H1 (cell line): ENCODE measurements around the gene CPPED1. TPM values are rescaled to one million over a fixed set of nuclear protein-coding genes. Genes with fewer than 3 reads are reported as not detected.

Experiments
- CTCF ChIA-PET: fragments of 300-600 bp; sonication (Branson Sonifier 250); formaldehyde crosslinking; loops from one replicate; lab custom pipeline; 2021; ENCODE audit not compliant: partially characterized antibody; lab: Charles Lee
- POLR2A ChIA-PET: fragments of 300-600 bp; sonication (Branson Sonifier 250); formaldehyde crosslinking; loops from one replicate; lab custom pipeline; 2021; ENCODE audit warnings: inconsistent platforms; ENCODE audit not compliant: partially characterized antibody; lab: Charles Lee
- DNase-seq, 2 experiments: peaks; one replicate each; pipeline versions ENCODE4 v3.0.0 to v3.0.0-alpha.2; 2010 to 2022; ENCODE audit warnings: low spot score in 2 of 2, low read depth in 1 of 2, mixed read lengths in 1 of 2
- FAIRE-seq: peaks from 2 replicates; lab custom pipeline; 2011; peaks lifted over from hg19 to GRCh38; lab: Jason Lieb, UNC
- H2AFZ ChIP-seq: 2 replicates; pipeline ENCODE4 v1.8.1; 2012; ENCODE audit warnings: low read length, inconsistent platforms
- H2AK5ac ChIP-seq: 2 replicates; pipeline ENCODE4 v1.6.1; 2013; ENCODE audit warnings: low read depth, low read length
- H2BK120ac ChIP-seq: replicated peaks from 2 replicates; pipeline ENCODE3; 2013; ENCODE audit warnings: low read depth, low read length, inconsistent platforms
- H2BK12ac ChIP-seq: 2 replicates; pipeline ENCODE4 v1.6.1; 2013; ENCODE audit warnings: low read depth, low read length
- H2BK15ac ChIP-seq: 2 replicates; pipeline ENCODE4 v1.6.1; 2013; ENCODE audit warnings: low read length
- H2BK20ac ChIP-seq: 2 replicates; pipeline ENCODE4 v1.6.1; 2013; ENCODE audit warnings: low read length
- H2BK5ac ChIP-seq: 2 replicates; pipeline ENCODE4 v1.6.1; 2013; ENCODE audit warnings: low read depth, low read length
- H3K14ac ChIP-seq: 2 replicates; pipeline ENCODE4 v1.6.1; 2013; ENCODE audit warnings: inconsistent platforms; ENCODE audit not compliant: insufficient read length
- H3K18ac ChIP-seq: 2 replicates; pipeline ENCODE4 v1.6.1; 2013; ENCODE audit warnings: low read length; ENCODE audit errors: extremely low read depth
- H3K23ac ChIP-seq: 2 replicates; pipeline ENCODE4 v1.6.1; 2013; ENCODE audit warnings: inconsistent platforms; ENCODE audit not compliant: insufficient read length
- H3K23me2 ChIP-seq: 2 replicates; pipeline ENCODE4 v1.6.1; 2013; ENCODE audit warnings: low read depth, low read length
- H3K27ac ChIP-seq: 2 replicates; pipeline ENCODE4 v1.6.1; 2011; ENCODE audit warnings: low read depth, low read length, inconsistent platforms
- H3K27me3 ChIP-seq, 4 experiments: replicated peaks in 1 of 4; 1 replicate in 1 of 4; 2 replicates in 3 of 4; pipeline versions ENCODE4 v1.6.1 to v1.8.1; 2011 to 2013; ENCODE audit warnings: low read length in 3 of 4, mild to moderate bottlenecking in 3 of 4, inconsistent platforms in 2 of 4, mixed read lengths in 2 of 4, moderate library complexity in 1 of 4; ENCODE audit not compliant: control insufficient read depth in 3 of 4, insufficient read depth in 3 of 4; ENCODE audit errors: extremely low read depth in 1 of 4
- H3K36me3 ChIP-seq, 4 experiments: 2 replicates each; pipeline versions ENCODE4 v1.6.1 to v1.8.1; 2011 to 2013; ENCODE audit warnings: mild to moderate bottlenecking in 4 of 4, low read length in 3 of 4, moderate library complexity in 2 of 4, control low read depth in 1 of 4, inconsistent platforms in 1 of 4; ENCODE audit not compliant: insufficient read depth in 4 of 4, control insufficient read depth in 2 of 4
- H3K4ac ChIP-seq: replicated peaks from 2 replicates; pipeline ENCODE3; 2013; ENCODE audit warnings: low read length, low read depth, mixed read lengths, inconsistent platforms; ENCODE audit not compliant: insufficient read length
- H3K4me1 ChIP-seq, 4 experiments: replicated peaks in 1 of 4; 1 replicate in 1 of 4; 2 replicates in 3 of 4; pipeline versions ENCODE4 v1.6.1 to v1.8.1; 2011 to 2013; ENCODE audit warnings: low read length in 3 of 4, inconsistent platforms in 2 of 4, mixed read lengths in 1 of 4; ENCODE audit not compliant: insufficient read depth in 4 of 4, control insufficient read depth in 3 of 4
- H3K4me2 ChIP-seq, 2 experiments: 2 replicates each; pipeline versions ENCODE4 v1.6.1 to v1.8.1; 2011 to 2013; ENCODE audit warnings: low read depth in 2 of 2, low read length in 2 of 2, control low read depth in 1 of 2, inconsistent platforms in 1 of 2, mild to moderate bottlenecking in 1 of 2; ENCODE audit not compliant: insufficient read depth in 1 of 2
- H3K4me3 ChIP-seq, 4 experiments: fragments of 200-600, 300-600 bp in 1 of 4; sonication (generic), shearing (Covaris generic), sonication (Bioruptor Twin) in 1 of 4; 2 replicates each; pipeline versions ENCODE4 v1.5.1 to v1.8.1; 2011 to 2016; ENCODE audit warnings: low read length in 4 of 4, low read depth in 3 of 4, control low read depth in 2 of 4, inconsistent platforms in 2 of 4, mild to moderate bottlenecking in 2 of 4, mixed read lengths in 1 of 4, moderate library complexity in 1 of 4; ENCODE audit not compliant: insufficient read depth in 2 of 4; ENCODE audit errors: extremely low read depth in 1 of 4
- H3K56ac ChIP-seq: replicated peaks from 2 replicates; pipeline ENCODE3; 2013; ENCODE audit warnings: low read depth, mild to moderate bottlenecking, mixed read lengths, low read length, inconsistent platforms; ENCODE audit not compliant: insufficient read length
- H3K79me1 ChIP-seq: 2 replicates; pipeline ENCODE4 v1.6.1; 2013; ENCODE audit warnings: low read depth, low read length, control low read depth
- H3K79me2 ChIP-seq, 2 experiments: 2 replicates each; pipeline versions ENCODE4 v1.6.1 to v1.8.1; 2012 to 2013; ENCODE audit warnings: low read length in 2 of 2, mild to moderate bottlenecking in 2 of 2, inconsistent platforms in 1 of 2; ENCODE audit not compliant: insufficient read depth in 2 of 2, control insufficient read depth in 1 of 2
- H3K9ac ChIP-seq, 4 experiments: replicated peaks in 1 of 4; 1 replicate in 1 of 4; 2 replicates in 3 of 4; pipeline versions ENCODE4 v1.6.1 to v1.8.1; 2011 to 2013; ENCODE audit warnings: low read depth in 3 of 4, low read length in 3 of 4, control low read depth in 2 of 4, mild to moderate bottlenecking in 2 of 4, moderate library complexity in 2 of 4, inconsistent platforms in 1 of 4; ENCODE audit errors: extremely low read depth in 1 of 4
- H3K9me3 ChIP-seq, 2 experiments: 2 replicates each; pipeline versions ENCODE4 v1.6.1 to v1.8.1; 2012 to 2013; ENCODE audit warnings: mild to moderate bottlenecking in 2 of 2, moderate library complexity in 2 of 2, control low read depth in 1 of 2, inconsistent platforms in 1 of 2, low read depth in 1 of 2, low read length in 1 of 2, mixed read lengths in 1 of 2; ENCODE audit not compliant: insufficient read depth in 2 of 2
- H4K20me1 ChIP-seq, 2 experiments: replicated peaks in 1 of 2; 2 replicates each; pipeline versions ENCODE3 to v1.8.1; 2011 to 2013; ENCODE audit warnings: inconsistent platforms in 2 of 2, low read length in 2 of 2, mild to moderate bottlenecking in 1 of 2; ENCODE audit not compliant: insufficient read depth in 2 of 2, control insufficient read depth in 1 of 2
- H4K5ac ChIP-seq: 2 replicates; pipeline ENCODE4 v1.6.1; 2013; ENCODE audit warnings: low read length, low read depth, mixed read lengths, inconsistent platforms; ENCODE audit not compliant: insufficient read length
- H4K8ac ChIP-seq: 2 replicates; pipeline ENCODE4 v1.8.0; 2013; ENCODE audit warnings: mild to moderate bottlenecking, moderate library complexity, low read length, inconsistent platforms; ENCODE audit not compliant: insufficient read depth; ENCODE audit errors: extremely low read depth
- H4K91ac ChIP-seq: replicated peaks from 2 replicates; pipeline ENCODE3; 2013; ENCODE audit warnings: low read length, mixed read lengths, inconsistent platforms; ENCODE audit not compliant: insufficient read length
- BCL11A ChIP-seq, 2 experiments: IDR thresholded peaks; one replicate each; pipeline ENCODE4 v1.6.1; 2011; ENCODE audit warnings: low read depth in 2 of 2, low read length in 2 of 2, mild to moderate bottlenecking in 2 of 2
- CHD1 ChIP-seq: IDR thresholded peaks from 2 replicates; pipeline ENCODE4 v1.6.1; 2012; ENCODE audit warnings: low read depth, low read length, improper control_type of control experiment
- KDM1A ChIP-seq: fragments of 200-600, 300-600 bp; sonication (generic); IDR thresholded peaks from 2 replicates; pipeline ENCODE4 v1.7.1; 2016; ENCODE audit warnings: mild to moderate bottlenecking, low read length, borderline replicate concordance
- WGBS, 2 experiments: shearing (Covaris generic) in 1 of 2; methylation state at CpG; one replicate each; pipeline versions ENCODE4 v1.1.6 to v1.1.7; 2013 to 2015; ENCODE audit warnings: low lambda C conversion rate in 2 of 2, mixed read lengths in 2 of 2, inconsistent platforms in 1 of 2, low coverage in 1 of 2, missing lambda C conversion rate in 1 of 2; ENCODE audit not compliant: insufficient replicate concordance in 2 of 2, insufficient coverage in 1 of 2, insufficient read length in 1 of 2; ENCODE audit errors: extremely low coverage in 1 of 2, missing lambda C conversion rate in 1 of 2; 5-methylcytosine and 5-hydroxymethylcytosine counted together
- polyA plus RNA-seq, 7 experiments: library from polyadenylated mRNA; depleted of rRNA in 3 of 7; stranded (reverse) in 5 of 7; unstranded in 2 of 7; fragments of >200 nt in 5 of 7; fragments of 200-250 nt in 2 of 7; gene quantifications; 1 replicate in 5 of 7; 2 replicates in 1 of 7; 4 replicates in 1 of 7; pipeline versions ENCODE4 v1.2.1 to v1.2.3, GENCODE V29; 2011 to 2013; ENCODE audit warnings: missing spikeins in 2 of 7, mixed read lengths in 2 of 7
- total RNA-seq: library from RNA; stranded (reverse); fragmentation: NEBNext Ultra II Directional; extraction: Animal tissue kit (Norgen Biotek cat#: 25700); gene quantifications from 2 replicates; pipeline ENCODE4 v1.2.1, GENCODE V29; 2021

The CPPED1 gene
- total and polyA plus RNA-seq, 2 of the 8 experiments (the other 6 are each of a cell fraction or from before 2014, with no cell fraction given) = 3.5 to 11.2 TPM

DNA sequence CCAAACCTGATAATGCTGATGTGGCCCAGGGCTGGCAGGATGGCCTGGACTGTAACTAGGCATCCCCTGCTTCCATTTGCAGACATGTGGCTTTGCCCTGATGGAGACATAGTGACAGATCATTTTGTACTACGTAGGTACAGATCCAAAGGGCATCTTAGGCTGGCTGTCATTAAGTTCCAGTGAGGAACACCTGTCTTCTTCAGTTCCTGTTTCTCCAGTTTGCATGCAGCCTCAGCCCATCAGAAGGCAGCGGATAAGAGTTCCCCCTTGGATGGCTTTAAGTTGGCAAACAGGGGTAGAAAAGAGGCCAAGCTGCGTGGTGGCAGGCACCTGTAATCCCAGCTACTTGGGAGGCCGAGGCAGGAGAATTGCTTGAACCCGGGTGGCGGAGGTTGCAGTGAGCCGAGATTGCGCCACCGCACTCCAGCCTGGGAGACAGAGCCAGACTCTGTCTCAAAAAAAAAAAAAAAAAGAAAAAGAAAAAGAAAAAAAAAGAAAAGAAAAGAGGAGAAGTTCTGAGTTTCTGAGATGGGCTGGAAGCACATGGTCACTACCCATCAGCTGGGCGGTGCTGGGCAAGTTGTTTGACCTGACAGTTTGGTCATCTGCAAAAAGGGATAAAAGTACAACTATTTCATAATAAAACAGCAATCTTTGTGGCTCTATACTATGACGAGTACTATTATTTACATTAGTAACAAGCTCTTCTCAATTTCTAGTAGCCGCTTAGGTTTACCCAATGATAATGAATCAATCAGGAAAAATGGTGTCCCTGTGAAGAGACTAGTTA, 42.7 kb downstream of the CPPED1 start:
- no peak overlapping the region for H3K14ac ChIP-seq
- POLR2A ChIA-PET = interaction anchor here (0.6 kb wide), 1 partner anchor 791 kb away, joined by 3 read pairs; no protein-coding TSS in a partner anchor
- no peaks in the 10 kb centered on the region for H3K23me2 ChIP-seq
- no peak overlapping the region for H4K91ac ChIP-seq
- WGBS, 2 experiments = 96% methylated on average over 5 of the region's 12 CpGs; no CpG with 5 or more reads in 1 of the 2 experiments
- no peak overlapping the region for H2AK5ac ChIP-seq
- DNase-seq (no peak), FAIRE-seq (no peak)
- H4K20me1 ChIP-seq = no peaks in the 10 kb centered on the region
- H2BK15ac ChIP-seq = no peak overlapping the region
- no peak overlapping the region for H3K18ac ChIP-seq
- no peak overlapping the region for H3K27ac ChIP-seq
- no peak overlapping the region for H2BK12ac ChIP-seq
- no peak overlapping the region for H2AFZ ChIP-seq
- no peak overlapping the region for H3K23ac ChIP-seq
- no peak overlapping the region for H4K5ac ChIP-seq
- TF ChIP-seq CHD1 (no peak), BCL11A (IDR thresholded peaks at IDR 0.05; ENCODE audit: low read depth in 2 of 2, low read length in 2 of 2) (no peak), KDM1A (no peak)
- no peak overlapping the region for H3K4me2 ChIP-seq
- no peak overlapping the region for H2BK120ac ChIP-seq
- H3K79me2 ChIP-seq = no peaks in the 10 kb centered on the region; a peak in 1 of 4 replicates
- CTCF ChIA-PET = interaction anchor here (1.8 kb wide), 1 partner anchor 25 kb away, joined by 5 read pairs; no protein-coding TSS in a partner anchor
- H3K27me3 ChIP-seq = no peaks in the 10 kb centered on the region
- no peak overlapping the region for H3K56ac ChIP-seq
- no peaks in the 10 kb centered on the region for H3K9me3 ChIP-seq
- no peak overlapping the region for H3K4me3 ChIP-seq
- H2BK5ac ChIP-seq = no peak overlapping the region
- peaks cover 0 to 5% (median 2%) of the 10 kb centered on the region in 4 experiments; a peak in 2 of 7 replicates for H3K4me1 ChIP-seq
- no peaks in the 10 kb centered on the region for H3K36me3 ChIP-seq
- no peak overlapping the region for H3K4ac ChIP-seq
- no peaks in the 10 kb centered on the region; the same call in 1 of the 2 replicates for H3K79me1 ChIP-seq
- H3K9ac ChIP-seq = no peak overlapping the region
- H2BK20ac ChIP-seq = no peak overlapping the region
- no peak overlapping the region for H4K8ac ChIP-seq
